Uterus (tissue), 4 donors: ENCODE data around the gene TMEM250. TPM values are rescaled to one million over a fixed set of nuclear protein-coding genes. Genes with fewer than 3 reads are reported as not detected.

Source experiments
- DNase-seq, 2 donors: peaks; one replicate each; pipeline ENCODE4 v3.0.0-alpha.2; 2019 to 2020
- H3K27ac ChIP-seq, 2 donors: fragments of 200-600 bp; sonication (generic); 1 replicate in 1 of 2; 2 replicates in 1 of 2; pipeline ENCODE4 v1.5.1; 2016 to 2018
- H3K27me3 ChIP-seq, 2 donors: fragments of 200-600 bp; sonication (generic); one replicate each; pipeline ENCODE4 v1.5.1; 2018 to 2019; ENCODE audit warnings: control low read depth in 1 of 2
- H3K36me3 ChIP-seq, 2 donors: fragments of 200-600 bp; sonication (generic); one replicate each; pipeline ENCODE4 v1.5.1; 2019; ENCODE audit warnings: control low read depth in 1 of 2
- H3K4me1 ChIP-seq, 2 donors: fragments of 200-600 bp; sonication (generic); one replicate each; pipeline ENCODE4 v1.5.1; 2018 to 2019; ENCODE audit warnings: control low read depth in 1 of 2
- H3K4me3 ChIP-seq, 2 donors: fragments of 200-600 bp; sonication (generic); 1 replicate in 1 of 2; 2 replicates in 1 of 2; pipeline ENCODE4 v1.5.1; 2018 to 2019; ENCODE audit warnings: mild to moderate bottlenecking in 1 of 2
- H3K9me3 ChIP-seq, 2 donors: fragments of 200-600 bp; sonication (generic); one replicate each; pipeline ENCODE4 v1.5.1; 2019; ENCODE audit warnings: control low read depth in 1 of 2
- CTCF ChIP-seq, 4 experiments: fragments of 200-600 bp in 2 of 4; fragments of 450-650 bp in 2 of 4; sonication (generic) in 2 of 4; IDR thresholded peaks; one replicate each; pipeline ENCODE4 v1.5.1; 2016 to 2019; ENCODE audit warnings: antibody characterized with exemption in 4 of 4, mild to moderate bottlenecking in 2 of 4, moderate library complexity in 1 of 4
- POLR2A ChIP-seq, 2 donors: fragments of 450-650 bp; IDR thresholded peaks; one replicate each; pipeline ENCODE4 v1.6.1; 2016; ENCODE audit warnings: antibody characterized with exemption in 2 of 2, mild to moderate bottlenecking in 1 of 2, moderate library complexity in 1 of 2
- intact Hi-C: fragments of 100-400 bp; cut with DNase I; formaldehyde crosslinking; loops from one replicate; pipeline ENCODE4 v1.15.1; 2023; ENCODE audit warnings: low total_unique reads
- total RNA-seq, 4 donors: library from RNA; depleted of rRNA in 3 of 4; stranded (reverse); fragments of >200 nt in 3 of 4; gene quantifications; one replicate each; pipeline versions ENCODE4 v1.1.0 to v1.2.4, GENCODE V29; 2014 to 2023
- donor health status: DM: yes; HTN: yes; CAD: no.

Gene TMEM250
- total RNA-seq, 4 donors from 2014 or later: 14.7 to 42.0 (median 28.0) TPM

GRCh38 chr9:136091582-136092352, 26.9 kb downstream of the TMEM250 start:
- H3K36me3 ChIP-seq: no peaks in the 10 kb centered on the region
- H3K4me1 ChIP-seq: peaks cover 0 to 44% of the 10 kb centered on the region in 2 donors
- TF ChIP-seq POLR2A (IDR thresholded peaks at IDR 0.05): no peak
- no peak for TF ChIP-seq CTCF (IDR thresholded peaks at IDR 0.05)
- intact Hi-C loops: no loop called here
- H3K27ac ChIP-seq: peak overlapping the region; percentile 82 to 93
- H3K27me3 ChIP-seq: no peaks in the 10 kb centered on the region
- peak overlapping the region in 1 of 2 donors; percentile 2 for H3K4me3 ChIP-seq
- DNase-seq: no peak
- H3K9me3 ChIP-seq: no peaks in the 10 kb centered on the region

GRCh38 chr9:136090768-136091581, 27.7 kb downstream of the TMEM250 start:
- Histone ChIP-seq H3K27ac (peak overlapping the region; percentile 82 to 93), H3K9me3 (no peaks in the 10 kb centered on the region), H3K4me3 (peak overlapping the region; percentile 2 to 5), H3K4me1 (peaks cover 0 to 47% of the 10 kb centered on the region in 2 donors), H3K27me3 (no peaks in the 10 kb centered on the region), H3K36me3 (no peaks in the 10 kb centered on the region)
- TF ChIP-seq CTCF (IDR thresholded peaks at IDR 0.05): no peak
- DNase-seq: peak; percentile 67 to 71
- intact Hi-C loops: no loop called here

- Histone ChIP-seq H3K9me3 (no peaks in the 10 kb centered on the region), H3K36me3 (no peaks in the 10 kb centered on the region), H3K4me3 (peak overlapping the region in 1 of 2 donors; percentile 2), H3K4me1 (peaks cover 0 to 53% of the 10 kb centered on the region in 2 donors), H3K27me3 (no peaks in the 10 kb centered on the region), H3K27ac (peak overlapping the region; percentile 82 to 93)
- TF ChIP-seq POLR2A (IDR thresholded peaks at IDR 0.05) (no peak), CTCF (IDR thresholded peaks at IDR 0.05) (no peak)
- no peak for DNase-seq
- intact Hi-C loops: no loop called here
Observed at GRCh38 chr9:136090056-136090735, 28.5 kb downstream of the TMEM250 start.

GRCh38 chr9:136089697-136090045, 29.0 kb downstream of the TMEM250 start:
- Histone ChIP-seq H3K4me1 (peaks cover 0 to 53% of the 10 kb centered on the region in 2 donors), H3K27me3 (no peaks in the 10 kb centered on the region), H3K36me3 (no peaks in the 10 kb centered on the region), H3K4me3 (no peak overlapping the region), H3K9me3 (no peaks in the 10 kb centered on the region), H3K27ac (peak overlapping the region; percentile 82 to 93)
- TF ChIP-seq CTCF (IDR thresholded peaks at IDR 0.05) (peak; percentile 30 to 55 (median 44)), POLR2A (IDR thresholded peaks at IDR 0.05) (no peak)
- intact Hi-C loops: no loop called here
- DNase-seq: no peak
